IPS-18a (cell line): Measurements from ENCODE around the gene RPL13.

Source experiments
- H3K27ac ChIP-seq: one replicate; pipeline ENCODE4 v1.5.1; 2013; ENCODE audit warnings: low read length
- H3K27me3 ChIP-seq: one replicate; pipeline ENCODE4 v1.6.1; 2013; ENCODE audit warnings: mild to moderate bottlenecking, low read length; ENCODE audit not compliant: control insufficient read depth, insufficient read depth
- H3K36me3 ChIP-seq: one replicate; pipeline ENCODE4 v1.6.1; 2013; ENCODE audit warnings: low read depth, low read length; ENCODE audit not compliant: control insufficient read depth
- H3K4me1 ChIP-seq: one replicate; pipeline ENCODE4 v1.6.1; 2013; ENCODE audit warnings: low read depth, low read length; ENCODE audit not compliant: control insufficient read depth
- H3K4me3 ChIP-seq: one replicate; pipeline ENCODE4 v1.5.1; 2013; ENCODE audit warnings: low read length
- H3K9ac ChIP-seq: one replicate; pipeline ENCODE4 v1.6.1; 2013; ENCODE audit warnings: mild to moderate bottlenecking, low read length, moderate library complexity
- H3K9me3 ChIP-seq: one replicate; pipeline ENCODE4 v1.6.1; 2013; ENCODE audit warnings: low read depth, low read length; ENCODE audit not compliant: control insufficient read depth

The RPL13 gene

GRCh38 chr16:89606006-89606405, 45.5 kb downstream of the RPL13 start:
- H3K9ac ChIP-seq: no peak overlapping the region
- peaks cover 3% of the 10 kb centered on the region for H3K4me1 ChIP-seq
- H3K27ac ChIP-seq: no peak overlapping the region
- H3K36me3 ChIP-seq: no peaks in the 10 kb centered on the region
- H3K27me3 ChIP-seq: no peaks in the 10 kb centered on the region
- H3K4me3 ChIP-seq: no peak overlapping the region
- H3K9me3 ChIP-seq: no peaks in the 10 kb centered on the region

DNA sequence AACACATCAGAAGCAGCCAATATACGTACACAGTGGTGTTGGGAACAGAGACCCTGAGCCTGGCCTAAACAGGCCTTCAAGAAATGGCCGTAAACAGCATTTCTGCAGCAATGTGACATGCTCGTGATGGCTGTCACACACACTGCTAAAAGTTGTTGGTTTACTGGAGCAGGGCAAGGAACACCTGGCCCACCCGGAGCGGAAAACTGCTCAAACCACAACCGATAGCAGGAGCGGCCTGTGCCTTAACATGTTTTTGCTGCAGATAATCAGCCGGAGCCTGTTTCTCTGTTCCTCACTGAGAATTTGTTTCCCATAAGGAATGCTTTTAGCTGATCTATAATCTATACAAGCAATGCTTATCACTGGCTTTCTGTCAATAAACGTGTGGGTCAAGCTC, 47.0 kb downstream of the RPL13 start:
- Histone ChIP-seq H3K4me1 (peaks cover 3% of the 10 kb centered on the region), H3K27me3 (no peaks in the 10 kb centered on the region), H3K9me3 (no peaks in the 10 kb centered on the region), H3K36me3 (no peaks in the 10 kb centered on the region), H3K27ac (no peak overlapping the region), H3K9ac (no peak overlapping the region), H3K4me3 (no peak overlapping the region)

DNA sequence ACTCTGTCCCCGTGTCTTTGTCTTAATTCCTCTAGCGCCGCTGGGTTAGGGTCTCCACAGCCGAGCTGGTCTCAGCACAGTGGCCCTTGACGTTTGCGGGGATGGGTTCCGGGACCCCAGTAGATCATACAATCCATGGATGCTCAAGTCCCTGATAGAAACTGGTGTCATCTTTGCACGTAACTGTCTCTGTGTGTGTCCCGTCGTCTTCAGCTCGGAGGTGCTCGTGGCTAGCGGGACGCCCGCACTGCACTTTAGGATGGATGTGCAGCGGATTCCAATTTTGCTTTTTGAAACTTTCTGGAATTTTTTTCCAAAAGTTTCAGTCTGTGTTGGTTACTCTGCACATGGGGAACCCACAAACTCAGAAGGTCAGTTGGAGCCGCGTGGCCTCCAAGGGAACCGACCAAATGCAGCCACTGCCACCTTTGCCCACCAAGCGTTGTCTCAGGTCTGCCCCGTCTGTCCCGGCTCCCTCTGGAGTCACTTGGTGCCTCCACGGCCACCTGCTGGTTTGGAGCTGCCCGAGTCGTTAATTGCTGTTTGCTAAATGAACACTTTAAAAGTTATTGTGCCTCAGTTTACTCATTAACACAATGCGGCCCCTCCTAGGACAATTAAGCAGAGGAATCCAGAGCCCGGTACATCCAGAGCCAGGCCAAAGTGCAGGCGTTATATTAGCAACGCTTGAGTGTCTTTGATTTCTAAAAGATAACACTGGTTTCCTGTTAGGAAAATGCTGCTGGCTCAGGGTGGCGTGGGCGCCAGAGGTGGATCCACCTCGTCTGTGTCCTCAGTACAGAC, 47.7 kb downstream of the RPL13 start:
- Histone ChIP-seq H3K36me3 (no peaks in the 10 kb centered on the region), H3K9ac (no peak overlapping the region), H3K4me3 (no peak overlapping the region), H3K27ac (no peak overlapping the region), H3K27me3 (no peaks in the 10 kb centered on the region), H3K4me1 (no peaks in the 10 kb centered on the region), H3K9me3 (no peaks in the 10 kb centered on the region)

DNA sequence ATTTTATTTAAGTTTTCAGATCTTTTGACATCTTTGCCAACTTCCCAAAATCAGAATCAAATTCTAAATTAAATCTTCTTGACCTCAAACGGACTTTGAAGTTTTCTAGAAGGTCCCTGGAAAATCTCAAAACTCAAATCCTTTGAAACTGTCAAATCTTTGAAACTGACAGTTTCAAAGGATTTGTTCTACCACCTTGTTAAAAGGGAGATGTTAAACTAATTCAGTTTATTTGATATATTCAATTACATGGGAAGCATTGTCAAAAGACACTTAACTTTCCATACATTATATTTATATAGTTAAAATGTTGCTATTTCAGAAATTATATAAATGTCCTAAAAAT, 49.6 kb downstream of the RPL13 start:
- Histone ChIP-seq H3K9ac (no peak overlapping the region), H3K27ac (no peak overlapping the region), H3K36me3 (no peaks in the 10 kb centered on the region), H3K4me1 (no peaks in the 10 kb centered on the region), H3K9me3 (no peaks in the 10 kb centered on the region), H3K4me3 (no peak overlapping the region), H3K27me3 (no peaks in the 10 kb centered on the region)

GRCh38 chr16:89612415-89613166, 52.1 kb downstream of the RPL13 start:
- no peaks in the 10 kb centered on the region for H3K36me3 ChIP-seq
- no peaks in the 10 kb centered on the region for H3K4me1 ChIP-seq
- H3K4me3 ChIP-seq: no peak overlapping the region
- H3K9ac ChIP-seq: no peak overlapping the region
- H3K27ac ChIP-seq: no peak overlapping the region
- no peaks in the 10 kb centered on the region for H3K27me3 ChIP-seq
- H3K9me3 ChIP-seq: no peaks in the 10 kb centered on the region

DNA sequence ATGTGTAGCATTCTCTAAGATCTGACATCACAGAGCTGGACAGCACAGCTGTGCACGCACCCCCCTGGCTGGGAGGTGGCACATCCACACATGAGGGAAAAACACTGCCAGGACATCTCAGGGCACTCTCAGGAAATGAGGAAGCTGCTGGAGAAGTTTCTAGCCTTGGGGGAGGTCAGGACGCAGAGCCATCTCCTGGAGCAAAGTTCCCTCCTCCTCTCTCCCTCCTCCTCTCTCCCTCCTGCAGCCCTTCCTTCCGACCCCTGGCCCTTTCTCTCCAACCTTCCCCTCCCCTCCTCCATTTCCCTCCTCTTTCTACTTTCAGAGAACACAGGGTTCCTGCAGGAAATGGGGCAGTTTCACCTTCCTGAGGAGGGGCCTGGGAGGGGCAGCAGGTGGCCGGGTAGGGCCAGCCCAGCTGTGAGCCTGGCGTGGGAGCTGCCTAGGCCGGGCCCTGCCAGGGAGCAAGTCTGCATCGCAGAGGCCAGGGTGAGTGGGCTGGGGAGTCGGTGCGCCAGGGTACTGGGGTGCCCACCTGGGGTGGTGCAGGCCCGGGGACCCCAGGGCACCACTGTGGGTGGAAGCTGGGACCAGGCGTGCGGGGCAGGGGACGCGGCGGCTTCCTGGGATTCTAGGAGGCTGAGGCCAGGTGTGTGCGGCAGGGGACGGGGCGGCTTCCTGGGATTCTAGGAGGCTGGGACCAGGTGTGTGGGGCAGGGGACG, 52.9 kb downstream of the RPL13 start, which contains the start of gene DPEP1:
Gene DPEP1 (plus strand): TSS at position 412 of the 723 bp plus-strand sequence. CDS start 16,769 bp downstream, outside the sequence.
- H3K27ac ChIP-seq: no peak within 1 kb of the TSS
- H3K9me3 ChIP-seq: no peaks in the 10 kb centered on the region
- no peak within 1 kb of the TSS for H3K4me3 ChIP-seq
- H3K4me1 ChIP-seq: no peaks in the 10 kb centered on the region
- H3K9ac ChIP-seq: no peak within 1 kb of the TSS
- H3K27me3 ChIP-seq: no peaks in the 10 kb centered on the region
- no peaks in the 10 kb centered on the region for H3K36me3 ChIP-seq

DNA sequence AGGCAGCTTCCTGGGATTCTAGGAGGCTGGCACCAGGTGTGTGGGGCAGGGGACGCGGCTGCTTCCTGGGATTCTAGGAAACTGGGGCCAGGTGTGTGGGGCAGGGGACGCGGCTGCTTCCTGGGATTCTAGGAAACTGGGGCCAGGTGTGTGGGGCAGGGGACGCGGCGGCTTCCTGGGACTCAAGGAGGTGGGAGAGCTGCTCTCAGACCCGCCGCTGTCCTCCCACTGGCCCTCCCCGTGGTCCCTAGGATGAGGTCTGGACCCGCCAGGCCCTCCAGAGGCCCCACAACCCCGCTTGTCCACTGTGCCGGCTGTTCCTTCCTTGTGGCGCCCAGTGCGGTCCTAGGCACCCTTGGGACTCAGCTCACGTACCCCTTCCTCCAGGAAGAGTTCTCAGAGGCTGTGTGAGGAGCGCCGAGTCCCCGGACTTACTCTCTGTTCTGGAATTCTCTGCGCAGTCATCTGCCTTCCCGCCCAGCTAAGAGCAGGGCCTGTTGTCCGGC, 53.5 kb downstream of the RPL13 start:
- no peak overlapping the region for H3K27ac ChIP-seq
- no peaks in the 10 kb centered on the region for H3K27me3 ChIP-seq
- H3K4me3 ChIP-seq: no peak overlapping the region

More for the DNA sequence above, 53.5 kb downstream of the RPL13 start:
- H3K36me3 ChIP-seq: no peaks in the 10 kb centered on the region
- no peaks in the 10 kb centered on the region for H3K4me1 ChIP-seq
- H3K9me3 ChIP-seq: no peaks in the 10 kb centered on the region
- H3K9ac ChIP-seq: no peak overlapping the region
